GM21786 (cell line): ENCODE measurements around the gene OPN1MW.
A peak's percentile ranks its signal among the peaks of the same experiment; 100 is the strongest.
"Not testable (repeated sequence)": the region's sequence is repeated elsewhere in the genome, so short reads cannot be mapped to it uniquely, and the experiment has no call there.

ENCODE experiments used
- ATAC-seq: cut with Tn5 transposase; IDR thresholded peaks from one replicate; pipeline ENCODE4 v1.9.1; 2021; ENCODE audit not compliant: unreplicated experiment

The OPN1MW gene

DNA sequence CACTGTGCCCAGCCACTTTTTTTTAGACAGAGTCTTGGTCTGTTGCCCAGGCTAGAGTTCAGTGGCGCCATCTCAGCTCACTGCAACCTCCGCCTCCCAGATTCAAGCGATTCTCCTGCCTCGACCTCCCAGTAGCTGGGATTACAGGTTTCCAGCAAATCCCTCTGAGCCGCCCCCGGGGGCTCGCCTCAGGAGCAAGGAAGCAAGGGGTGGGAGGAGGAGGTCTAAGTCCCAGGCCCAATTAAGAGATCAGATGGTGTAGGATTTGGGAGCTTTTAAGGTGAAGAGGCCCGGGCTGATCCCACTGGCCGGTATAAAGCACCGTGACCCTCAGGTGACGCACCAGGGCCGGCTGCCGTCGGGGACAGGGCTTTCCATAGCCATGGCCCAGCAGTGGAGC is at the start of gene OPN1MW:
OPN1MW (plus strand) TSS at position 301 of the 400 bp plus-strand sequence; CDS start at position 383, 82 bp downstream.
- ATAC-seq: not testable (repeated sequence)

DNA sequence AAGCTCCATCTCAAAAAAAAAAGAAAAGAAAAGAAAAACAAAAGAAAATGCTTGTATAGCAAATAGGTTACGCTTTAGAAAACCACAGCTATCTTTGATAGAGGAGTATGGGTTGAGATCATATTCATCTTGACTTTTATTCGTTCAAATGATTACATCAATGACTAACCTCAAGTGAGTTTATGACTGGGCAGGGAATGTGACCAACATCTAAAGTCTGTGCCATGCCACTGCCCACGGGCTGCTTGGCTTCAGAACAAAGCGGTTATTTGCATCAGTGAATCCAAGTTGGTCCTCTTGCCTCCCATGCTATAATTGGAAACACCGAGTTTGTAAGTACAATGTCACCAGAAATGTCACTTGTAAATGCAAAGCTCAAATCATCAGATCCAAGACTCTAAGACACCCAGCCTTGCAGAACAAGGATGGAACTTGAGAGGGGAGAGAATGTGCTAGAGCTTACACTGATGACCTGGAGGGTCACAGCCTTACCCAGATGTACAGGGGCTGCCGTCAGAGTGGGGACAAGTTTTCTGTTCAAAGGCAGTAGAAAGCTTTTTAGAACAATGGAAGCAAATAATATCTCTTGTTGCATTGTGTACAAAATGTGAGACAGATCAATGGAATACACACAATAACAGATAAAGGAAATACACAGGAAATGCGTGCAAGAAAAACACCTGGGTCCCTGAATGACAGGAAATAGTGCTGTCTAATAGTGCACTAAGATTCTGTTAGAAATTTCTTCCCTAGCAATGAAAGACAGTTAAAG is 46.8 kb upstream of the OPN1MW start:
- no peak for ATAC-seq

DNA sequence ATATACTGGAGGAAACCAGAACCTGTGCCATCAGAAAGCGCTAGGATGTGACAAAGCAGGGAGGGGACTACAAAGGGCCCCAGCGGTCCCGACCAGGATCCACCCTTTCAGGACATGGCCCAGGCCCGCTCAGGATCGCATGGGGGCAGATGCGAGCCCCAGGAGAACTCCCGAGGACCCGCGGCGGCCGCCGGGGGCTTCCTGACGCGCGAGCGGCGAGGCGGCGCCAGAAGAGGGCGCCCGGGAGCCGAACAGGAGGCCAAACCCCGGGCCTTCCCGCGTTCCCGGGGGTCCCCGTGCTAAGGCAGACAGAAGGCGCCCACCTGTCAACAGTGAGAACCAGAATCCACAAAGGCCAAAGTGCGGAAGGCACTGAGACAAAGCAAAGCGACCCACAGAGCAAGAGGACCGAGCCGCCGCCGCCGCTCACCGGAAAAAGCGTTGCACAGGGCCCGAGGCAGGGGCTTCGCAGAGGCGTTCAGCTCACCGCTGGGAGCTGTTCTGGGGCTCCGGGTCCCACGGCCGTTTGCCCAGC is 45.7 kb upstream of the OPN1MW start:
- no peak for ATAC-seq

DNA sequence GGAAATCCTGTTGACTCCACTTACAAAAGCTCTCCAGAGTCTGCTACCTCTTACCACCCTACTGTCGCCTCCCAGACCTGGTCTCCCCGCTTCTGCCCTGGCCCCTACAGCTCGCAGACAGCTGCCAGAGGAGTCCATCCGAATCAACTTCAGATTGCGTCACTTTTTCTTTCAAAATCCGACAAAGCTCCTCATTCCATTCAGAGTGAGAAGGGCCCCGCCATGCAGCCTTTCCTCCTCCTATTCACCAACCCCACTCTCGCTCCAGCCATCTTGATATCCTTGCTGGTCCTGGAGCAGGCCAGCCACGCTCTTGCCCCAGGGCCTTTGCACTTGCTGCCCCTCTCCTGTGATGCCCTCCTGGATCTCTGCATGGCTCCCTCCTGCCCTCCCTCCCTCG is 43.5 kb upstream of the OPN1MW start:
- no peak for ATAC-seq

DNA sequence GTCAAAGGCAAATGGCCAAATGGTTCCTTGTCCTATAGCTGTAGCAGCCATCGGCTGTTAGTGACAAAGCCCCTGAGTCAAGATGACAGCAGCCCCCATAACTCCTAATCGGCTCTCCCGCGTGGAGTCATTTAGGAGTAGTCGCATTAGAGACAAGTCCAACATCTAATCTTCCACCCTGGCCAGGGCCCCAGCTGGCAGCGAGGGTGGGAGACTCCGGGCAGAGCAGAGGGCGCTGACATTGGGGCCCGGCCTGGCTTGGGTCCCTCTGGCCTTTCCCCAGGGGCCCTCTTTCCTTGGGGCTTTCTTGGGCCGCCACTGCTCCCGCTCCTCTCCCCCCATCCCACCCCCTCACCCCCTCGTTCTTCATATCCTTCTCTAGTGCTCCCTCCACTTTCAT is 42.2 kb upstream of the OPN1MW start:
- ATAC-seq: no peak

DNA sequence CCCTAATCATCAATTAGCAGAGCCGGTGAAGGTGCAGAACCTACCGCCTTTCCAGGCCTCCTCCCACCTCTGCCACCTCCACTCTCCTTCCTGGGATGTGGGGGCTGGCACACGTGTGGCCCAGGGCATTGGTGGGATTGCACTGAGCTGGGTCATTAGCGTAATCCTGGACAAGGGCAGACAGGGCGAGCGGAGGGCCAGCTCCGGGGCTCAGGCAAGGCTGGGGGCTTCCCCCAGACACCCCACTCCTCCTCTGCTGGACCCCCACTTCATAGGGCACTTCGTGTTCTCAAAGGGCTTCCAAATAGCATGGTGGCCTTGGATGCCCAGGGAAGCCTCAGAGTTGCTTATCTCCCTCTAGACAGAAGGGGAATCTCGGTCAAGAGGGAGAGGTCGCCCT is 41.7 kb upstream of the OPN1MW start:
- no peak for ATAC-seq

DNA sequence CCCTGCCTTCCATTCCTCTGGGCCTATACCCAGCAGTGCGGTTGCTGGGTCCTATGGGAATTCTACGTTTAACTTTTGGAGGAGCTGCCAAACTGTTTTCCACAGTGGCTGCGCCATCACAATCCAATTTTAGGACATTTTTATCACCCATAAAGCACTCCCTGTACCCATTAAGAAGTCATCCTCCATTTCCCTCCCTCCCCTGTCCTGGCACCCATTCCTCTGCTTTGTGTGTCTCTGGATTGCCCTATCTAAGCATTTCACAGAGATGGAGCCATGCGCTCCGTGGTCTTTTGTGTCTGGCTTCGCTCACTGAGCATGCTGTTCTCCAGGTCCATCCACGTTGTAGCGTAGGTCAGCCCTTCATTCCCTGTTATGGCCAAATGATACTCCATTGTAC is 40.0 kb upstream of the OPN1MW start:
- no peak for ATAC-seq

DNA sequence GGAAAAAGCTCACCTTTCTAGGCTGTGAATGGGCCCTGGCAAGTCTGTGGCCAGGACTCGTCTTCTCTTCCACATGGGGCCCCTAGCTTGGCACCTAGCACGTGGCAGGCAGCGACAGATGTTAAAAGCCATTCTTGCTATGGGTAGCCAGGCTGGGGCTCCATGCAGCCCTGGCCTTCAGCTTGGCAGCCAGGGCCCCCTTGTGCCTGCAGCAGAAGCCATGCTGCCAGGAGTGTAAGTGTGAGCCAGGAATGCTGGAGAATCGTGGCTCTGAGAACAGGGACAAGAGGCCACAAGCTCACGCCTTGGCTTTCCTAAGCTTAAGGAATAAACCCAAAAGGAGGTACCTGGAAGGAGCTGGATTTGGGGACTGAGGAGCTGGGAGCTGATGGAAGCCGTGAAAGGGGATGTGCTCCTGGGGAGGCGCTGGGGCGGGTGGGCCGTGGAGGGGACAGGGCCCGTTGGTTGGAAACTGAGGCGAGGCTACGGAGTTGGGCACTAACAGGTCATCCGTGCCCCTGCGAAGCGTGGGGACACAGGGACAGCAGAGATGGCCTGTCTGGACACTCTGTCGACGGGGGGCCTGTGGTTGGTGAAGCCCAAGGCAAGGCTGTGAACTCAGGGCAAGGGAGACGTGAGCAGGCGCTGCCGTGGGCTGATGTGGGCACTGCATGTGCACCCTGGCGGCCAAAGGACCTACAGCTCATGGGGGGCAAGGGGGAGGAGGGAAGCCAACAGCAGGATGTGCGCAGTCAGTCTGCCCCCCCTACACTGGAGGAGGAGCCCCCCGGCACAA is 39.2 kb upstream of the OPN1MW start:
- no peak for ATAC-seq

DNA sequence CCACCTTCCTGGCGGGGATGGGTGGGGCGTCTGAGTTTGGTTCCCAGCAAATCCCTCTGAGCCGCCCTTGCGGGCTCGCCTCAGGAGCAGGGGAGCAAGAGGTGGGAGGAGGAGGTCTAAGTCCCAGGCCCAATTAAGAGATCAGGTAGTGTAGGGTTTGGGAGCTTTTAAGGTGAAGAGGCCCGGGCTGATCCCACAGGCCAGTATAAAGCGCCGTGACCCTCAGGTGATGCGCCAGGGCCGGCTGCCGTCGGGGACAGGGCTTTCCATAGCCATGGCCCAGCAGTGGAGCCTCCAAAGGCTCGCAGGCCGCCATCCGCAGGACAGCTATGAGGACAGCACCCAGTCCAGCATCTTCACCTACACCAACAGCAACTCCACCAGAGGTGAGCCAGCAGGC is 38.4 kb upstream of the OPN1MW start, which contains the start of gene OPN1LW:
OPN1LW (plus strand) TSS at position 234 of the 400 bp plus-strand sequence; CDS start at position 275, 41 bp downstream.
- ATAC-seq: not testable (repeated sequence)

DNA sequence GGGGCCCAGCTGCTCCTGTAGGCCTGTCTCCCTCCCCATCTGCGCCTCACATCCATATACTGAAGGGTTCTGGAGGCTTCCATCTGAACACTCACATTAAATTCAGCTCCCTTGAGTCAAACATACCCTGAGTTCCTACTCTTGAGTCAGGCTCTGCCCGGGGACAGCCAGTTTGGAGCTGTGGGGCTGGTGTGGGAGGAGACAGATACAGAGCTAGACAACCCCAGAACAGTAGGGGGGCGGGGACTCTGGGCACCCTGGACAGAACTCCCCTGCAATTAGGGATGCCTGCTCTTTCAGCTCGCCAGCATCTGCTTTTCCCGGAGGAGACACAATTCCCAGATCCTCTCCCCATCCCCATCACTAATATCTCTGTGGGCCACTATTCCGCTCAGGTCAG is 31.4 kb upstream of the OPN1MW start:
- ATAC-seq: not testable (repeated sequence)

DNA sequence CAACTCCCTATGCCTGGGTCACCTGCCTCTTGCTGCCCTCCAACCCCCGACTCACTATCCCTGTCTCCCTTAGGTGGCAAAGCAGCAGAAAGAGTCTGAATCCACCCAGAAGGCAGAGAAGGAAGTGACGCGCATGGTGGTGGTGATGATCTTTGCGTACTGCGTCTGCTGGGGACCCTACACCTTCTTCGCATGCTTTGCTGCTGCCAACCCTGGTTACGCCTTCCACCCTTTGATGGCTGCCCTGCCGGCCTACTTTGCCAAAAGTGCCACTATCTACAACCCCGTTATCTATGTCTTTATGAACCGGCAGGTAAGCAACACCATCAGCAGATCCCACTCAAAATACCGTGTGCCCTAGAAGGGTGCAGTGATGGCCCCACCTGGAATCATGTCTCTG is 26.2 kb upstream of the OPN1MW start:
- ATAC-seq: not testable (repeated sequence)

DNA sequence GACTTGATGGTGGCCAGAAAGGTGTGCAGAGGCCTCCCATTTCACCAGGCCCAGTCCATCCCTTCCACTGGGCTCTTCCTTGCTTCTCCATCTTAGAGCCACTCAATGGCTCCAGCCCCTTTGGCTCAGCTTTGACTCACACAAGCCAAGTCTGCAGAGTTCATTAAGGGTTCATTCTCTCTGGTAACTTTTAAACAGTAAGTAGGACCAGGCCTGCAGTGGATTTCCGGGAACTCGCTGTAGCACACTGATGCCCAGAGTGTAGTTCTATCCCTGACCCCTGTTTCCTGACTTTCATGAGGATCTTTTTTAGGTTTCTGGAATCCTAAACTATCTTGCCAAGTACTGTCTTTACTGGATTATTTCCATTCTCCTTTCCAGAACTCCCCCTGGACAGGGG is 25.2 kb upstream of the OPN1MW start:
- ATAC-seq: not testable (repeated sequence)

DNA sequence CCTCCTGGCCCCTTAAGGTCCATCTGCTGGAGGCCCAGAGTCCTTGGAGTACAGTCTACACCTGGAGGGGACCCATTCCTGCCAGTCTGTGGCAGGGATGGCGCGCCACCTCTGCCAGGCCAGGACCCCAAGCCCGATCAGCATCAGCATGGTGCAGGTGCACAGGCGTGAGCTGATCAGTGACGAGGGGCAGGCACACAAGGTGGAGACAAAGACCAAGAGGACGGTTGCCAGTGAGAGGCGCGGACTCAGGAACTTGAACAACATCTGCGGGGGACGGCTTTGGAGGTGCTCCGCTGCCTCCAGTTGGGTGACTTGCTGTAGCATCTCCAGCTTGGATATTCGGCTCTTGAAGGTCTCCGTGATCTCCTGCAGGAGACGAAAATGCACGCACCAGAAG is 23.1 kb upstream of the OPN1MW start:
- ATAC-seq: not testable (repeated sequence)

DNA sequence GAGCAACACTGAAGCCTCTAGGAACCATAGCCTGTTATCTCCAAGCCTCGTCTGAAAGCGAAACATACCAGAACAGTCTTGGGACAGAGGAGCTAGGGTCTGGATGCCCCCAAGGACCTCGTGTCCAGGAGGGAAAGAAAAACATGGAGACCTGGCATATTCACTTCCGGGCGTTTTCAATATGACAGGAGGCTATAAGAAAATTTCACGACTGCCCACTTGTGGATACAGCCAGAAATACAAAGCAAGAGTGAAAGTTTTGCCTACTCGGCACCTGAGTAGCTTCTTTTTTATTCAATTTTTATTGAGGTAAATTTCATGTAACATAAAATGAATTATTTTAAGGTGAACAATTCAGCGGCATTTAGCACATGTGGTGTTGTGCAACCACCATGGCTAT is 17.5 kb upstream of the OPN1MW start:
- ATAC-seq: not testable (repeated sequence)

DNA sequence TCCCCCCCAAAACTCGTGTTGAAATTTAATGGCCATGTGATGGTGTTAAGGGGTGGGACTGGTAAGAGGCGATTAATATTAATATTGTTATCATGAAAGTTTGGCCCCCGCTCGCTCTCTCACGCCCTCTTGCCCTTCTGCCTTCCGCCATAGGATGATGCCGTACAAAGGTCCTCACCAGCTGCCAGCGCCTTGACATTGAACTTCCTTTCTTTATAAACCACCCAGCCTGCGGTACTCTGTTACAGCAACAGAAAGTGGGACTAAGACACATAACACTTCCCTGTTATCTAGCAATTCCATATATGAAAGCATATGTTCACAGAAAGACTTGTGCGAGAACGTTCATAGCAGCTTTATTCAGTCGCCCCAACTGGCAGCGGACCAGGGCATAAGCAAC is 14.0 kb upstream of the OPN1MW start:
- not testable (repeated sequence) for ATAC-seq

DNA sequence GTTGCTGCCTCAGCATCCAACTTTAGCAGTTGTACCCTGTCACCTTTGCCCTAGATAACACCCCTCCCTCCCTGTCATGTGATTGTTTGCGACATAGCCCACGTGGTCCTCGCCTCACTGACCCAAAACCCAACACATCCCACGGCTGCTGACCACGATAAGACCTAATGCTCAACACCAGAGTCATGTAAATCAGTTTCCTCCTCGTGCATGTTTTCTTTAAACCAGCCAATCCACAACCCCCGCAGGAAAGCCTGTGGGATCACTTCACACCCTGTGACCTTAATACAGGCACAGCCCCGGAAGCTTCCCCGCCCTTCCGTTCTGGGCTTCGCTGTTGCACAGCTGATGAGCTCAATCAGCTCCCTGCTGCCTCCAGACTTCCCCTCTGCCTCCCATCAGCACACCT is 9.9 kb upstream of the OPN1MW start:
- peak; percentile 56 for ATAC-seq

DNA sequence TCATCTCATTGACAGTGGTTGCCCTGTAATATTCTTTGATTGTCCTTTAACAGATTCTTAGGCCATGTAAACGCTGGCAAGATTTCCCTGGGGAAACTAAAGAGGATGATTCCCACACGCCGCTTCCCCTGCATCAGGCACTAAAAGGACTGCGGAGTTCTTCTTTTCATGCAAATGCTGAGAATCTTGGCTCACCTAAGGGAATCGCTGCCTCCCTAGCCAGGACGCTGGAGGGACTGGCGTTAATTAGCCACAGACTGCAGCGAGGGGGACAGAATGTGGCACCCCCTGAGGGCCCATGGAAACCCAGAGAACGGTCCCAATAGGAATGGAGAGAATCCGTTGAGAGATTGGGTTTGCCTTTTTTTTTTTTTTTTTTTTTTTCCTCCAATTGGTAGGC is 8.0 kb upstream of the OPN1MW start:
- ATAC-seq: not testable (repeated sequence)

DNA sequence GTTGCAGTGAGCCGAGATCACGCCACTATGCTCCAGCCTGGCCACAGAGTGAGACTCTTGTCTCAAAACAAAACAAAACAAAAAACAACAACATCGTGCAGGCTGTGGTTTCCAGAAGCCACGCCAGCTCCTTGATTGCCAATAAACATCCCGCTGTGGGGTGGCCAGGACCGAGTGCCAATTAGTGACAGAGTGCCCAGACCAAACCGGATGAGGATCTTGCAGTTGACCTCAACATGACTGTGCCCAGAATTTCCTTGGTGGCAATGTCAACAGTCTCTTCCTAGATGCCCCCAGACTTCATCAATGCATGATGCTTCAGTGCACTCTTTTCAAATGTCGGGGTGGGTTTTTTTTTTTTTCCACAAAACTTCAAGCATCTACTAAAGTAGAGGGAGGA is 1.4 kb downstream of the OPN1MW start:
- not testable (repeated sequence) for ATAC-seq

DNA sequence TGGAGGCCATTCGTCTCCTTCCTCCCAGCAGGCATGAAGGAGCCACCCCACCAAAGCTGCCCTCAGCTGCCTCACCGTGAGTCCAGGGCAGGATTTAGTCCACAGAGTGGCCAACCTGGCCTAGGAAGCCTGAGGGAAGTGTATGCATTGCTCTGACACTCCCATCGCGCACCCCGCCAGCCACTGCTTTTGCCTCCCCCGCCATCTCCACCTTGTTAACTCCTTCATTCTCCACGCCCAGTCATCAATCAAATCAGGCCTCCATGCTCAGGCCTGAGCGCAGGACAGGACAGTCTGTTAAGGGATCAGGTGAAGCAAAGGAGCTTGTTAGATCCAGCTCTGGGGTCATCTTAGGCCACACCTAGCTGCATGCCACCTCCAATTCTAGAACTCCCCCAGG is 10.4 kb downstream of the OPN1MW start:
- not testable (repeated sequence) for ATAC-seq

DNA sequence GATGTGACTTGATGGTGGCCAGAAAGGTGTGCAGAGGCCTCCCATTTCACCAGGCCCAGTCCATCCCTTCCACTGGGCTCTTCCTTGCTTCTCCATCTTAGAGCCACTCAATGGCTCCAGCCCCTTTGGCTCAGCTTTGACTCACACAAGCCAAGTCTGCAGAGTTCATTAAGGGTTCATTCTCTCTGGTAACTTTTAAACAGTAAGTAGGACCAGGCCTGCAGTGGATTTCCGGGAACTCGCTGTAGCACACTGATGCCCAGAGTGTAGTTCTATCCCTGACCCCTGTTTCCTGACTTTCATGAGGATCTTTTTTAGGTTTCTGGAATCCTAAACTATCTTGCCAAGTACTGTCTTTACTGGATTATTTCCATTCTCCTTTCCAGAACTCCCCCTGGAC is 11.9 kb downstream of the OPN1MW start:
- ATAC-seq: not testable (repeated sequence)

DNA sequence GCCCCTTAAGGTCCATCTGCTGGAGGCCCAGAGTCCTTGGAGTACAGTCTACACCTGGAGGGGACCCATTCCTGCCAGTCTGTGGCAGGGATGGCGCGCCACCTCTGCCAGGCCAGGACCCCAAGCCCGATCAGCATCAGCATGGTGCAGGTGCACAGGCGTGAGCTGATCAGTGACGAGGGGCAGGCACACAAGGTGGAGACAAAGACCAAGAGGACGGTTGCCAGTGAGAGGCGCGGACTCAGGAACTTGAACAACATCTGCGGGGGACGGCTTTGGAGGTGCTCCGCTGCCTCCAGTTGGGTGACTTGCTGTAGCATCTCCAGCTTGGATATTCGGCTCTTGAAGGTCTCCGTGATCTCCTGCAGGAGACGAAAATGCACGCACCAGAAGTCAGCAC is 14.1 kb downstream of the OPN1MW start:
- ATAC-seq: not testable (repeated sequence)
